Superior temporal gyrus (tissue), 1 donor: Measurements from ENCODE around the gene FOXP1.

ENCODE experiments used
- DNase-seq: peaks from one replicate; pipeline ENCODE4 v3.0.0-alpha.2; 2016; ENCODE audit errors: extremely low spot score

FOXP1 gene

DNA sequence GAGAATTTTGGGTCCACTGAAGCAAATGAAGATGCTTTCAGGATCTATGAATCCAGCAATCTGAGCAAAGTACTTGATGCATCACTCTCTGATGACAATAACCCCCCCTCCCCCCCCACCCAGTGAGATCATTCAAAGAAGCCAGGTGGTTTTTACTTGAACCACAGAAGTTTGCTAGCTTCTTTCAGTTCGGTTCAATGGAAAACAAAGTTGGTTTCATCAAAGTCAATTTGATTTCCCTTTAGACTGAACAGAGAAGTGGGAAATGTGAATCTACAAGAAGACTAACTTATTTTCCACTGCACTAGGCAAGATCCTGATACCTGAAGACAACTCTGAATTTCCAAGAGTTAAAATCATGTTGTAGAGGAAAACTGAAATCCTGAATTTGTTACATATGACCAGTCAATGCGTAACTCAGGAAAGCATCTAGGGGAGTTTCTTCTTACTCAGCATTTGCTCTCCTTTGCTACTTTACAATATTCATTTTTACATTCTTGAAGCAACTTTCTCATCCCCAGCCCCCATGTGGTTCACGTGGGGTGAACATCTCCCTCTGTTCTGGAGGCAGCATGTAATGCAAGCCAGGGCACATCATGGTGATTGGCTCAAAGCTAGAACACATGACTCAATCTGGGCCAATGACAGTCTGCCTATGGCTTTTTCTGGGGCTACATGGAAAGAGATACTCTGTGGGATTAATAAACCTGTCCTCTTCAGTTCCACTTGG is 572.6 kb downstream of the FOXP1 start:
- DNase-seq = no peak

DNA sequence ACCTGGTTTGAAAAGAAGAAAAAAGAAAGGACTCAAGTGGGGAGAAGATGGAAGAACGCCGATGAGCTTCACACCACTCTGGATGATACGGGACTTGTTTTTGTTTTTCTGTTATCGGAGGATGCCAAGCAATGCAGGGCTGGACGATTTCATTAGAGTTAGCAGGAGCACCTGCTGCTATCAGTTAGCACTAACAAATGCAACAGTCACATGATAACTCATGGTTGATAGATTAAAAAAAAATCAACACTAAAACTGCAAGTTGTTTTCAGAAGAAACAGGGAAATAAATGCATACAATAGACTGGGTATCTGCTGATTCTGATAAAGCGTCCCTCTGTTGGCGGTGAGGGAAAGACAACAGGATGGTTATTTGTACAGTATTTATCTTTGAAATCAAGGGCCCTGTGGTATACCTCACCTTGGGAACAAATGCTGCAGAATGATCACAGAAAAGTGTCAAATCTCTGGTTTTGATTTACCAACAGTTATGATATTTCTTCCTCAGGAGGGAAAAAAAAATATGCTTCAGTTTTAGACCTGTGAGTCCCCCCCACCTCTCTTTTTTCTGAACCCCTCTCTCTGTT is 575.1 kb downstream of the FOXP1 start:
- DNase-seq = no peak

DNA sequence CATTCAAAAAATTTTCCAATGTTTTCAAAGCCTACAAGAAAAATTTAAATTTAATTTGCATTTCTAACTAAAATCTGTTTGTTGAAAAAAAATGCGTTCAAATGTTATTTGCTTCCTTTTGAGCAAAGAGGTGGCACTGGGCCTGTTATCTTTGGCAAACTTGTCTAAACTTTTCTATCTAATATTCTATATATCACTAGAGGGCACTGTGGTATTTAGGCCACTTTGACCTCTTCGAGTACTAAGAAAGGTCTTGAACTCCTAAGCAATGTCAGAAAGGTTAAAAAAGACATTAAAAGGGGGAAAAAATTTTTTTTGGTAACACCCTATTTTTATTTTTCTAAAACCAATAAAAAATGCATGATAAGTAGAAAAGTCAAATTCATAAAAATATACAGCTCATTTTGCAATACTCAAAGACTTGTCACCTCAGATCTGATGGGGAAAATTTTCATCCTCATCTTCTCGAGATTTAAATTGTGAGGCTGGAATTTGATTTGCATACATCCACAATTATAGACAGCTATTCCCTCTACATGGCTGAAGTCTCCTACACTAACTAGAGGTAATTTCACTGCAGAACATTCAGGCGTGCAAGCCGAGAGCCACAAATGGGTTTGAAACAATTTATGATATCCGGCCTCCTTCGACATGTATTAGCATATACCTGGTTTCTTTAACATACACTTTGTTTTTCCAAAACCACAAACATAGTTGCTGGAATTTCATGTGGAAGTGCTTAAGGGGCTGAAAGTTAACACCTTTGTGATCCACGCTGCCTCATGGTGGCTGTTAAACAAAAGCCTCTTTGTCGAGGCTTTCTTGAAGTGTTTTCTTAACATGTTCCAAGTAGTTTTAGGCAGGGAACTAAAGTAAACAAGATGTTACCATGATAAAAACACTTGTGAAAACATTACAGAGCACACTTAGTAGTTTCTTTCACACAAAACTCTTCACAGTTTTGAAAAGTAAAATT is 576.4 kb downstream of the FOXP1 start:
- peak; percentile 90 for DNase-seq

DNA sequence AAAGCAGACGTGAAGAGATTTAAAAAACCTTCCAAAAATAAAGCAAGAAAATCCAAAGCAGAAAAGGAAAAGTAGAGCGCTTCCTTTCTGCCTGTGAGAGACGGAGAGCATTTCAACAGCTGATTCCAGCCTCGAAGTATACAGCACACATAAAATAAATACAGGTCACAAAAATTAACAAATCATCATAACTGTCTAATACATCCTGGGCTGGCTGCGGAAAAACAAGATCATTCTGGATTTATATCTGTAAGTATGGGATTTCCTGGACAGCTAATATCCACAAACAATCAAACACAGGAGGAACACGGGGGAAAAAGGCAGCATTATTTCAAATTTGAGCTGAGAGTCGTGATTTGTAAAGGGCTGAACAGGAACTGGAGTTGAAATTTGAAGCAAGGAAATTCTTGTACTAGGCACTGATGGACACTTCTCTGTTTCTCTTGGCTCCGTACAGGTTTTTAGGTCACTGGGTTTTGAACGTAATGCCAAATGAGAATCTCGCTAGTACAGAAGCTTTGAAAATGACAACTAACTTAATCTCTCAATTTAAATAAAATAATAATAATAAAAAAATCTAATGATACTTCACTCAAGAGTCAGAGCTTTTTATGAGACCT is 577.7 kb downstream of the FOXP1 start:
- DNase-seq = no peak

DNA sequence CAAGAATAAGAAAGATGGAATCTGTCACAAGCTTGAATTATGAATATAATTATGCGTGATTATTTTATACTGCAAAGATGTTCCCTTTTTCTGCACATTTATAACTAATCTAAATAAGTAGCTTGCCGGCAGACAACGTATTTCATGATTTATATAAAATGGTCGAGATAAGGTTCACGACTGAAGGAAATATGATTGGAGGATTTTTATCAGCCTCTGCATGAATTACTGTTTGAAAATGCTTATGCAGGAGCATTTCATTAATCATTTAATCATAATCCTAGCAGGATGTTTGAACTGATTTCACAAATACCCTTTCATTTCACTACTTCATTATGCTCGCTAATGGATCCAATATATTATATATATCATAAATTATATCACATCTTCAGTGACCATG is 580.0 kb downstream of the FOXP1 start:
- DNase-seq = no peak

DNA sequence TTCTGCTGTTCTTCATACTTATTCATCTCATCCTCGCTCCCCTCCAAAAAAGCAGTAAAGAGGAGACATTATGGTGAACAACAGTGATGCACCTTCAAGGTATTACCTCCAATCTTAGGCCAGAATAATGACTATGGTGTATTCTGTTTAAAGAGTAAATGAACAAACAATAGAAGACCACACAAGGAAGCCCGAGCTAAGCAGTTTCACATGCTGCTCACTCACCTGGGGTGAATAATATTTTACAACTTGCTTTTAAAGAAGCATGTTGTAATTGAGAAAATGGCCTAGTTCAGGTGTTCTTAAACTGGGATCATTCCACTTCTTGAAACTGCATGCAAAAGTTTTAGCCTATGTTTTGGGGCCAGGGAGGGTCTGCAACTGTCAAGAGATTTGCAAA is 581.2 kb downstream of the FOXP1 start:
- DNase-seq = no peak

DNA sequence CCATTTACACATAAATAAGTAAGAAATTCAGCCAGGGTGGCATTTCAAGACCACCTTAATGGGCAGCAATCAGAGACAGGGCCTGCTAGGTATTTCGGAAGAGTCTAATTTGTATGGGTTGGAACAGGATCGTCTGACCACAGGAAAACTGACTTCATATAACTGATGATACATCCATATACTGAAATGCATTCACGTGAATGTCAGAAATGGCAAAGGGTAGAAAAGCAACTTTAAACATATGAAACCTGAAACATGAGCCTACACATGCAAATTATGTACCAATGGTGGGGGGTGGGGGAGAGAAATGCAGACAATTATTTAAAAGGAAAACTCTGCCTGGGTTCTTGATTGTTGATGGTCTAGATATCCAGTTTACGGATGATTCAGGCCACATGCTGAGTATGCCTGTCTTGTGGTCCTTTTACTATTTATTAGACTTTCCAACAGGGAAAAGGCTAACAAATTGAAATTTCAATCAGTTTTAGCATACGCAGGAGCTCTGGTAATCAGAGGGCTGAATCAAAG is 582.2 kb downstream of the FOXP1 start:
- no peak for DNase-seq

DNA sequence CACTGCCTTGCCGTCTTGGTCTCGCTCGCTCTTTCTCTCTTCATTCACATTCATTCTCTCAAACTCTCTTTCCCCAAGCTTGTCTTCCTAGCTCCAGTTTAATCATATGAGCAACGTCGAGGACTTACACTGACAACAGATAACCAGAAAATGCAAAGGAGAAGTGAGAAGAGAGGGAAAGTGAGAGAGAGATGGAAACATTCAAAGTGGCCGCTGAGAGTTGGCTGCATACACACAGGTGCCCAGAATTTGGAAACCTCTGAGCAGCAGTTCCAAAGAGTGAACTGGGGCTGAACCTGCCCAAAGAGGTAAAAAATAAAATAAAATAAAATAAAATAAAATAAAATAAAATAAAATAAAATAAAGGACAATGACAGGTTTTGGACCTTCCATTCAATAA is 583.0 kb downstream of the FOXP1 start:
- no peak for DNase-seq

DNA sequence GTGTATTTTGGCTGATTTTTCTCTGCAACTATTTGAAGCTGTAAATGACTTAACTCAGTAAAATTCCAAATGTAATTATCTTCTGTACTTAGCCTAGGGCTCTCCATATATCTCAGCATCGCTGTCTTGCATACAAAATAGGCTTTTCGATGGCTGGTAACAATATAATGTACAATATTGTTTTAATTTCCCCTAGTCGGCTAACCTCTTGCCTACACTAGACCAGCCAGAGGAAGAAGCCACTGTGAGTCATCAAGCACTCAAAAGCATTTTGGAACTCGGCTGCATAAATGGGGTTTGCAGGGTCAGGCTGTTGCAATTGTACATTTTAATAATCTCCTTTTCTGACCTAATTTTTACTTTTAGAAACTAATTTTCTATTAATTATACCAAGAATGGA is 583.8 kb downstream of the FOXP1 start:
- no peak for DNase-seq

DNA sequence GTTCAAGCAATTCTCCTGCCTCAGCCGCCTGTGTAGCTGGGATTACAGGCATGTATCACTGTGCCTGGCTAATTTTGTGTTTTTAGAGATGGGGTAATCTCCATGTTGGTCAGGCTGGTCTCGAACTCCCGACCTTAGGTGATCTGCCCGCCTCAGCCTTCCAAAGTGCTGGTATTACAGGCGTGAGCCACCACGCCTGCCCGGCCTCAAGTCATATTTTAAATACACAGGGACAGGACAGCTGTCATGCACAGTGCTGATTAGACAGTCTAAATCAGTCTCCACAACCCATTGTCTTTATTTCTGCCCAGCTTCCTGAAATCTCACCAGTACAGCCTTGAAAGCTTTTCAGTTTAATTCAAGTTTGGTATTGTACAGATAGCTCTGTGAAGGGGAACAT is 587.4 kb downstream of the FOXP1 start:
- DNase-seq = no peak

DNA sequence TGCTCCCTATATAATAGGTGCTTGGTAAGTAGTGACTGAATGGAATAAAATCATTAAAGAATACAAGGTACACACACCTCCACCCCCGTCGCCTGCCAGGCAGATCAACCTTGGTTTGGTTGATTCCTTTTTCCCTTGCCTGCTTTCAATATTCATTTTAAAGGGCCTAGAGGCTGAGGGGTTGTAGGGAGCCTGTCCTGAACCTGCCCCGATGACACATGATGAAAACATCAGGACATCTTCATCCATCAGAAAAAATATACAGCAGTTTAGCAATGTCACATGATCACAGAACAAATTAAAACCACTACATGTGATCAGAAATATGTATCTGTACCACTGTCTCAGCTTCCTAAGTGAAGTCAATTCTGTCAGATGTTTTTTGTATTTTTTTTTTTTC is 588.9 kb downstream of the FOXP1 start:
- DNase-seq = no peak

DNA sequence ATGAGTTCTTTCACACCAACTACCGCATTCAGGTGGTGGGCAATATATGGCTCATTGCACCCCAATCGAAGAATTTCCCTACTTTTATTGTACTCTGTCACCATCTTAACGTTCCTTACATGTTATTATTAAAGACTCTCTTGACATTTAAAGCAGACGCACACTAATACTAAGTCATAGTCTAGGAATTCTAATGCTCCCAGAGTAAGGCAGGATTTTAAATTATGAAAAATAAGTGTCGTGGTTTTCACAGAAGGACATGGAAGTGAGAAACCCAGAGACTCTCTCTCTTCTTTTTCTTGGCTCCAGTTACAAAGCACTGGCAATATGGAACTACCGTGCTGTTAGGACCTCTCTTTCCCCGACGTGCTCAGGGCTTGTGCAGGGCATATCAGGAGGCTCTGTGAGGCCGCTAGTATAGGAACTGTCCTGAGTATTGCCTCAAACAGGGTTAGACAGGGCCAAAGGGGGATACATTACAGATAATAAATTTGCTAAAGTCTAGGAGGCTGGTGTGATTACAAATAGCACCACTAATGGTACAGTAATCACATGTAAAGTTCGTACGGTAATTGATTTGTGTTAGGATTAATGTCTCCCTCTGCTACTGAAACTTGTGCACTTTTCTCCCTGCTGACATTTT is 590.8 kb downstream of the FOXP1 start:
- no peak for DNase-seq

DNA sequence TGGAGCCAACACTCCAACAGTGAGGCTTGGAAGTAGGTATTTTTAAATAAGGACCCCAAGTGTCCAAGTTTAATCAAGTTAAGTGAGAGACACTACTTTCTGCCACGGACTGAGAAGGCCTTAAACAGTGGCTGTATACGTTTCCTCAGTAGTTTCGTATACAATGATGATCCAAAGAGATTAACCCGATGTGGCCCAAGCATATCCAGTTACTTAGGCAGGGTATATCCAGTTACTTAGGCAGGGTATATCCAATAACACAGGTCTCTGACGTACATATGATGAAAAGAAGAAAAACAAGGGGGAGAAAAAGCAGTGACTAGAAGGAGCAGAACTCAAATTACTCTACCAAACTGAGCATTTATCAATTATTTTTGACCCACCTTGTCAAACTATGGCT is 591.4 kb downstream of the FOXP1 start:
- no peak for DNase-seq

DNA sequence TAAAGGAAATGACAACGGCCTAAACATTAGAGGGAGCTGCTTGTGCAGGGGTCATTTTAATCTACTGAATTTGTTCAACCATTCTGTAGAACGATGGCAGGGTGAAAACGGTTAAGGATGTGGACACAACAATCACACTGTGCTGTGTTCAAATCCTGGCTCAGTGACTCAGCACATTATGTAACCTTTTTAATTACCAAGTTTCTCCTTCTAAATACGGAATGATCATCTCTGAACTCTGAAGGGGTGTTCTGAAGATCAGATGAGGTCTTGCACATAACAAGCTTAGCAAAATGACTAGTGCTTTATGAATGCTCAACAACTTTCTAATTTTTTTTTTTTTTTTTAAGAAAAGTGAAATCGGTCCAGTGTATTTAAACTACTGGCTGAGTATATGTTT is 592.8 kb downstream of the FOXP1 start:
- no peak for DNase-seq

DNA sequence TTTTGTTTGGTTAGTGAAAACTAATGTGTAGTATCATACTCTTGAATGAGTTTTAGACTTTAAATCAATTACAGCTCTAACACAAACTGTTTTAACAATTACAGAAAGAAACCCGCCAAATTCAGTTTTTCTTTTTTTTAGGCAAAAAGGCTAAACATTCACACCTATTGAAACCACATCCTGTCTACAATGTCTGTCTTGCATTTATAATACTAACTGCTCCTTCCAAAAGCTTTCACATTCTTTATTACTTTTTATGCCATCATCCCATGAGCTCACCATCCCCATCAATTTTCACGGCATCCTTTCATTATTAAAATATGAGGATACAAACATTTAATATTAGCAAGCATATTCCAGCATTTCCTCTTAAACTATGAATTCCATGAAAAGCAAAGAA is 593.3 kb downstream of the FOXP1 start:
- no peak for DNase-seq

DNA sequence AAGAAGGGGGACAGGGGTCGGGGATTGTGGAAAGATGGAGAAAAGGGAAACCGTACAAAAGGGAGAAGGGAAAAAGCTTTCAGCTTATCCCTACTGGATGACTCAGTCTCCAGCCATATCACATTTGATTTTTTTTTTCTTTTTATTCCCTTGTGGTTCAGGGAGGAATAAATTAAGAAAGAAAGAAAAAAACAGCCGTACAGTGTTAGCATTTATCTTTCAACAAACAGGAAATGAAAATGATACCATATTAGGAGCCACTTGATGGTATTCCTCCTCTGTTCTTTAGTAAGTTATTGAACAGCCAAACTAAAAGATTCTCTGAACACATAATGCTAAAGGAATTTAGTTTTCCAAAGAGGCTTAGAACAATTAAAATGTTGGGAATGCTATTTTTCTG is 594.4 kb downstream of the FOXP1 start:
- DNase-seq = no peak

DNA sequence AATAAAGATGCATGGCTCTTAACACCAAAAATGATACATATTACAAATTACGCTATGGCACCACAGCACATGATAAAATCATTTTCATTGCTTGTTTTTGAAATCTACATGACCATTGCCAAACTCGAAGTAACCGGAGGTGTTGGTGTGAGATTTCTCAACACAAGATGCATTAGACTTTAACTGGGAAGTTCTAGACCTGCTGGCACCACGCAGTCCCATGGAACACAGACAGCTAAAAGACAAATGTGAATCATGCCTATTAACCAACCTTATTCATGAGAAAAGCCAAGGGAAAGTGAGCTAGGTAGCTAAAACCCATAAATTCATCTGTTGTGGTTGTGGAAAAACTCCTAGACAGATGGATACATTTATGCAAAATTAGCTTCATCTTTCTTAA is 595.4 kb downstream of the FOXP1 start:
- no peak for DNase-seq

DNA sequence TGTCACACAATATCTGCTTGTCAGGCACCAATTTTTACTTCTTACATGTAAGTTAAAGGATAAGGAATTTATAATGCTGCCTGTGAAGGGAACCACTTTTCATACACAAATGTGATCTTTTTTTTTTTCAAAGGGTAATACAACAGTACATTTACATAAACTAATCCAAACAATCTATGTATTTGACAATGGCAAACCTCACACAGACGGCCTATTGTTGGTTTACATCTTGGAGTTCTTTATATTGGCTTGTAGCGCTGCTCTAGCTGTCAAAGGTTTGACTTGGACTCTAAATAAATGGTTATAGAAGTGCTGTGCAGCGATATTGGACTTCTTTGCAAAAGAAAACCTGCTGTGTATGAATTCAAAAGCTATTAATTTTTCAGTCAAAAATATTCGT is 598.0 kb downstream of the FOXP1 start:
- DNase-seq = peak; percentile 74

DNA sequence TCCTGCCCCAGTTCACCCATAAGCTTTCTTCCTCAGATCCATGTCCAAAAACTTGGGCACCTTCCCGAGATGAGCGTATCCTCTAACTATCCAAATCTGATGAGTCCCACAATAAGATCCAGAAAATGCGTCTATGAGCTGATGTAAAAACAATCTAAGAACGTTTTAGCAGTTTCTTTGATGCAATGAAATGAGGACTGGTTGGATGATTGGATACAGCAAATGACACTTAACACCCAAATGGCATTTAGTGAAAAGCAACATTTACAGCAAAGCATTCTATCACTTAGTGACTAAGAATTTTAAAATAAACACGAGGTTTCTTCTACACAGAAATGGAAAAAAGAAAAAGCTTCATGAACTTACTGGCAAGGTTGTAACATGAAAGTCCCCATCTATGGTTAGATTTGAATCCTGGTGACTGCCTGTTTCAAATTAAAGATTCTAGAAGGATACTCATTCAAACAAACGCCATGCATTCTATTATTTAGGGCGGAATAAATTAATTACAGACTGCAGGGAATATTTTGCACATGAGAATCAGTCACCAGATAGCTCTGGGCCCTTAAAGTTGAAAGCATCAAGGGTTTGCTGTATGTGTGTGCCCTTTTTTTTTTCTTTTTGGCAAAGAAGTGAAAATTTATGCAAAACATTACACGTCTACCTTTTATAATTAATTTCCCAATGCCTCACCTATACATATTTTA is 598.6 kb downstream of the FOXP1 start:
- DNase-seq = no peak

DNA sequence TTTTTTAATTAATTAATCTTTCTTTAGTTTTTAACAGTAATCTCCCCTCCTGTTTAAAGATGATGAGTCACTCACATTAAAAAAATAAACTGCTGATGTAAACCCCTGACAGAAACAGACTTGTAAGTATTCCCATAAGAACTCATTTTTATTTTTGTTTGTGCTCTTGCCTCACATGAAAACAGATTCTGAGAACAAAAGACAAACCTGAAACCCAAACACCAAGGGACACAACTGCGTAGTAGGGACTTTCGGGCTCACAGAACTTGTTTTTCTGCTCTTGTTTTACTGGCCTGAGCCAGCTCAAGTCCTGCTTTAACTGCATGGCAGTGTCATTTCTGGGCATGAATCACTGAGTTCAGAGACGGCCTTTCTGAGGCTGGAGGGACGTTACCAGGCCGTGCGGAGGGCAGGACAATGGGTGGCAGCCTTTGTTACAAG is 600.8 kb downstream of the FOXP1 start:
- DNase-seq = no peak

DNA sequence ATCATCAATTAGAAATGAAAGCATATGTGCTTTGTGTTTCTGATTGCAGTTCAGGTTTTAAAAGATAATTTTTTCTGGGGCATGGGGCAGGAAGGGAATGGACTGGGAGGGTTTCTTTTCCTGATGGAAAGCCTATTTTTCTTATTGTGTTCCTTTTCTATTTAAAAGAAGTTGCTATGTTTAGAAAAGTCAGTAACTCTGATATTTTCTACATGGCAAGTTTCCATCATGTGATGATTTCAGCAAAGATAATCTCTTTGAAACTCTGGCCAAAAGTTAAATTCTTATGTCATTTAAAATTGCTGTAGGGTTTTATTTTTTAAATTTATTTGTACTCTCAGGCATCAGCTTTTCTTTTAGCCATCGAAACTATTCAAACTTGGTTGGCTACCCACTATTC is 601.2 kb downstream of the FOXP1 start:
- no peak for DNase-seq
